GM12878 (cell line): ENCODE data around the gene EML1. TPM values are rescaled to one million over a fixed set of nuclear protein-coding genes. Genes with fewer than 3 reads are reported as not detected.

Source experiments
- ATAC-seq: fragments of 200-7000 bp; cut with Tn5 transposase; 3 replicates; pipeline ENCODE4 v1.9.1; 2020; ENCODE audit warnings: mild to moderate bottlenecking, moderate library complexity
- BruUV-seq: library from RNA; stranded (reverse); fragments of 400-500 nt; replicated peaks from 2 replicates; lab custom pipeline; 2021; lab: Mats Ljungman, UMichigan
- CTCF ChIA-PET: fragments of 300-600 bp; sonication (Branson Sonifier 250); formaldehyde crosslinking; extraction: SDS; loops from one replicate; lab custom pipeline; 2021; ENCODE audit warnings: inconsistent platforms; lab: Yijun Ruan, JAX
- POLR2A ChIA-PET: fragments of 350-600 bp; formaldehyde crosslinking; extraction: SDS; loops from one replicate; lab custom pipeline; 2021; ENCODE audit warnings: inconsistent platforms; lab: Charles Lee
- RAD21 ChIA-PET: fragments of 300-600 bp; sonication (Branson Sonifier 250); formaldehyde crosslinking; loops from one replicate; lab custom pipeline; 2023; ENCODE audit warnings: antibody characterized with exemption; ENCODE audit not compliant: unreplicated experiment; lab: Charles Lee
- SMC1A ChIA-PET: fragments of 300-600 bp; sonication (Branson Sonifier 250); formaldehyde crosslinking; loops from one replicate; lab custom pipeline; 2023; ENCODE audit not compliant: unreplicated experiment, uncharacterized antibody; lab: Charles Lee
- DNase-seq: peaks from one replicate; pipeline ENCODE4 v3.0.0-alpha.2; 2011; ENCODE audit warnings: low read depth, low spot score
- FAIRE-seq: peaks from 3 replicates; lab custom pipeline; 2011; peaks lifted over from hg19 to GRCh38; lab: Jason Lieb, UNC
- H2AFZ ChIP-seq: 2 replicates; pipeline ENCODE4 v1.6.0; 2011; ENCODE audit warnings: low read depth, low read length, control low read depth; ENCODE audit not compliant: control insufficient read depth
- H3K27ac ChIP-seq: 2 replicates; pipeline ENCODE4 v1.5.1; 2011; ENCODE audit warnings: control low read depth; ENCODE audit not compliant: control insufficient read depth, insufficient read depth
- H3K27me3 ChIP-seq, 2 experiments: replicated peaks in 1 of 2; 2 replicates each; pipeline versions ENCODE4 v1.6.0 to v1.6.1; 2011; ENCODE audit warnings: low read length in 1 of 2; ENCODE audit not compliant: control insufficient read depth in 2 of 2, insufficient read depth in 2 of 2
- H3K36me3 ChIP-seq, 2 experiments: 2 replicates each; pipeline ENCODE4 v1.5.1; 2011; ENCODE audit warnings: low read length in 1 of 2; ENCODE audit not compliant: control insufficient read depth in 2 of 2, insufficient read depth in 2 of 2
- H3K4me1 ChIP-seq: 2 replicates; pipeline ENCODE4 v1.6.1; 2011; ENCODE audit warnings: mild to moderate bottlenecking, low read length, moderate library complexity, mixed read lengths; ENCODE audit not compliant: control insufficient read depth, insufficient read depth
- H3K4me2 ChIP-seq: 2 replicates; pipeline ENCODE4 v1.6.0; 2011; ENCODE audit warnings: control low read depth; ENCODE audit not compliant: control insufficient read depth, insufficient read depth
- H3K4me3 ChIP-seq: fragments of 200-600 bp; sonication (generic); 2 replicates; pipeline ENCODE4 v1.5.1; 2016
- H3K79me2 ChIP-seq: 2 replicates; pipeline ENCODE4 v1.6.0; 2011; ENCODE audit warnings: low read length; ENCODE audit not compliant: control insufficient read depth, insufficient read depth
- H3K9ac ChIP-seq: 2 replicates; pipeline ENCODE4 v1.8.0; 2011; ENCODE audit warnings: low read length, control low read depth, mixed read lengths; ENCODE audit not compliant: control insufficient read depth, insufficient read depth
- H3K9me3 ChIP-seq: replicated peaks from 3 replicates; pipeline ENCODE4 v1.5.1; 2011; ENCODE audit warnings: mild to moderate bottlenecking, low read length; ENCODE audit not compliant: control insufficient read depth, insufficient read depth
- H4K20me1 ChIP-seq: 2 replicates; pipeline ENCODE4 v1.6.0; 2011; ENCODE audit not compliant: control insufficient read depth, insufficient read depth
- HCFC1 ChIP-seq: fragments of 150-350 bp; IDR thresholded peaks from 2 replicates; pipeline ENCODE4 v1.6.1; 2014; ENCODE audit warnings: low read length
- WGBS: methylation state at CpG from one replicate; pipeline ENCODE4 v1.1.6; 2016; ENCODE audit warnings: low lambda C conversion rate; ENCODE audit not compliant: insufficient replicate concordance, insufficient coverage; ENCODE audit errors: missing lambda C conversion rate; 5-methylcytosine and 5-hydroxymethylcytosine counted together
- in situ Hi-C: fragments of 300-500 bp; cut with MboI; formaldehyde crosslinking; loops from 9 replicates; pipeline ENCODE4 v1.14.3; 2018; ENCODE audit warnings: mixed read lengths
- intact Hi-C: fragments of 100-400 bp; cut with micrococcal nuclease; formaldehyde crosslinking; loops from one replicate; pipeline ENCODE4 v1.14.2; 2022; ENCODE audit not compliant: unreplicated experiment
- polyA plus RNA-seq, 11 experiments: library from polyadenylated mRNA; depleted of rRNA in 4 of 11; unstranded in 6 of 11; stranded (reverse) in 5 of 11; fragments of >200 nt; fragmentation: Nextera tagmentation in 4 of 11; fragmentation: Illumina TruSeq in 1 of 11; extraction: Ambion mirVana in 4 of 11; extraction: Trizol in 1 of 11; gene quantifications; 1 replicate in 1 of 11; 2 replicates in 10 of 11; pipeline versions ENCODE4 v1.2.1 to v1.2.3, GENCODE V29; 2011 to 2016; ENCODE audit warnings: inconsistent platforms in 2 of 11, missing spikeins in 2 of 11, low read depth in 1 of 11
- small RNA-seq: library from RNA; depleted of rRNA; stranded (forward); fragments of <200 nt; gene quantifications from one replicate; pipeline ENCODE3, GENCODE V24; 2014
- total RNA-seq, 4 experiments: library from RNA; depleted of rRNA in 3 of 4; stranded (reverse); fragments of >200 nt in 3 of 4; fragmentation: Illumina TruSeq in 1 of 4; extraction: Trizol in 1 of 4; gene quantifications; 2 replicates each; pipeline versions ENCODE4 v1.2.1 to v1.2.3, GENCODE V29; 2013 to 2021

Gene EML1
- total and polyA plus RNA-seq, 10 of the 15 experiments (the other 5 are each of a cell fraction or from before 2014, with no cell fraction given): 0.05 to 3.4 (median 0.11) TPM; not detected in 3

- intact Hi-C loops (no loop called here), in situ Hi-C loops (no loop called here)
- BruUV-seq: no TSS peak
- no peak for ATAC-seq
- FAIRE-seq: no peak
- 55% methylated on average over 7 of the region's 7 CpGs for WGBS
- H3K9ac ChIP-seq: no peak overlapping the region
- no peaks in the 10 kb centered on the region; a peak in 1 of 4 replicates for H3K27me3 ChIP-seq
- ChIA-PET RAD21 (no interaction called here), POLR2A (no interaction called here), SMC1A (interaction anchor here (0.7 kb wide), 1 partner anchor 105 kb away, joined by 3 read pairs; no protein-coding TSS in a partner anchor), CTCF (no interaction called here)
- no peak for DNase-seq
- no peaks in the 10 kb centered on the region for H3K79me2 ChIP-seq
- TF ChIP-seq HCFC1: no peak
- no peak overlapping the region for H2AFZ ChIP-seq
- H3K4me1 ChIP-seq: peaks cover 7% of the 10 kb centered on the region; the same call in 1 of the 2 replicates
- H3K27ac ChIP-seq: no peak overlapping the region
- H3K4me3 ChIP-seq: no peak overlapping the region
- H3K9me3 ChIP-seq: no peaks in the 10 kb centered on the region; the same call in 2 of the 3 replicates
- H3K36me3 ChIP-seq: no peaks in the 10 kb centered on the region
- no peaks in the 10 kb centered on the region for H4K20me1 ChIP-seq
- H3K4me2 ChIP-seq: no peak overlapping the region
Observed at GRCh38 chr14:99991331-99991730, 198.1 kb downstream of the EML1 start.

Small RNA genes lying within 50 kb of the gene (small RNA-seq; reads per million reads assigned to genes)
- gene RNU1-47P: not detected

Other genes starting within 250 kb of the EML1 start
- 1.6 and 2.1 TPM in 2 replicates for gene CCDC85C, start 189.2 kb upstream of the EML1 start, total RNA-seq (2014; rRNA removed)
- 0.92 and 0.94 TPM in 2 replicates for gene CCDC85C, start 189.2 kb upstream of the EML1 start, total RNA-seq (2014; rRNA removed; fragmentation: Illumina TruSeq; extraction: Trizol)
- 3.0 and 3.4 TPM in 2 replicates for gene CCDC85C, start 189.2 kb upstream of the EML1 start, total RNA-seq (2021)
- 2.1 and 3.6 TPM in 2 replicates for gene CCDC85C, start 189.2 kb upstream of the EML1 start, polyA plus RNA-seq (2011; rRNA removed)
- gene CCDC85C, start 189.2 kb upstream of the EML1 start, polyA plus RNA-seq (2014; fragmentation: Illumina TruSeq; extraction: Trizol): 0.68 and 1.2 TPM in 2 replicates
- under 1 TPM; 0.03 to 0.07 TPM for gene CCDC85C, start 189.2 kb upstream of the EML1 start, polyA plus RNA-seq (2014; fragmentation: Nextera tagmentation; extraction: Ambion mirVana)
- gene CCDC85C, start 189.2 kb upstream of the EML1 start, polyA plus RNA-seq (2014; rRNA removed): 1.8 and 2.9 TPM in 2 replicates
- gene CCDC85C, start 189.2 kb upstream of the EML1 start, polyA plus RNA-seq (2016; fragmentation: Nextera tagmentation; extraction: Ambion mirVana): under 1 TPM; 0.15 to 0.19 TPM
- not detected in 2 replicates for gene HHIPL1, start 148.3 kb upstream of the EML1 start, total RNA-seq (2014; rRNA removed)
- not detected in 2 replicates for gene HHIPL1, start 148.3 kb upstream of the EML1 start, total RNA-seq (2014; rRNA removed; fragmentation: Illumina TruSeq; extraction: Trizol)
- not detected in 2 replicates for gene HHIPL1, start 148.3 kb upstream of the EML1 start, total RNA-seq (2021)
- gene HHIPL1, start 148.3 kb upstream of the EML1 start, polyA plus RNA-seq (2011; rRNA removed): 0.03 TPM in 1 of 2 replicates, not detected in the other
- not detected in 2 replicates for gene HHIPL1, start 148.3 kb upstream of the EML1 start, polyA plus RNA-seq (2014; fragmentation: Illumina TruSeq; extraction: Trizol)
- gene HHIPL1, start 148.3 kb upstream of the EML1 start, polyA plus RNA-seq (2014; fragmentation: Nextera tagmentation; extraction: Ambion mirVana): not detected
- not detected in 2 replicates for gene HHIPL1, start 148.3 kb upstream of the EML1 start, polyA plus RNA-seq (2014; rRNA removed)
- under 1 TPM in 1 of 2 experiments, not detected in 1; 0.09 TPM for gene HHIPL1, start 148.3 kb upstream of the EML1 start, polyA plus RNA-seq (2016; fragmentation: Nextera tagmentation; extraction: Ambion mirVana)
- not detected in 2 replicates for gene CYP46A1, start 109.1 kb upstream of the EML1 start, total RNA-seq (2014; rRNA removed)
- gene CYP46A1, start 109.1 kb upstream of the EML1 start, total RNA-seq (2014; rRNA removed; fragmentation: Illumina TruSeq; extraction: Trizol): not detected in 2 replicates
- not detected in 2 replicates for gene CYP46A1, start 109.1 kb upstream of the EML1 start, total RNA-seq (2021)
- 0.01 and 0.04 TPM in 2 replicates for gene CYP46A1, start 109.1 kb upstream of the EML1 start, polyA plus RNA-seq (2011; rRNA removed)
- gene CYP46A1, start 109.1 kb upstream of the EML1 start, polyA plus RNA-seq (2014; fragmentation: Illumina TruSeq; extraction: Trizol): not detected in 2 replicates
- gene CYP46A1, start 109.1 kb upstream of the EML1 start, polyA plus RNA-seq (2014; fragmentation: Nextera tagmentation; extraction: Ambion mirVana): not detected
- gene CYP46A1, start 109.1 kb upstream of the EML1 start, polyA plus RNA-seq (2014; rRNA removed): not detected in 2 replicates
- gene CYP46A1, start 109.1 kb upstream of the EML1 start, polyA plus RNA-seq (2016; fragmentation: Nextera tagmentation; extraction: Ambion mirVana): under 1 TPM in 1 of 2 experiments, not detected in 1; 0.11 TPM